Measurements from ENCODE around the gene RALBP1.

GRCh38 chr18:9519399-9519798, 44.1 kb downstream of the RALBP1 start:
- TF ChIP-seq, protein P1, sequence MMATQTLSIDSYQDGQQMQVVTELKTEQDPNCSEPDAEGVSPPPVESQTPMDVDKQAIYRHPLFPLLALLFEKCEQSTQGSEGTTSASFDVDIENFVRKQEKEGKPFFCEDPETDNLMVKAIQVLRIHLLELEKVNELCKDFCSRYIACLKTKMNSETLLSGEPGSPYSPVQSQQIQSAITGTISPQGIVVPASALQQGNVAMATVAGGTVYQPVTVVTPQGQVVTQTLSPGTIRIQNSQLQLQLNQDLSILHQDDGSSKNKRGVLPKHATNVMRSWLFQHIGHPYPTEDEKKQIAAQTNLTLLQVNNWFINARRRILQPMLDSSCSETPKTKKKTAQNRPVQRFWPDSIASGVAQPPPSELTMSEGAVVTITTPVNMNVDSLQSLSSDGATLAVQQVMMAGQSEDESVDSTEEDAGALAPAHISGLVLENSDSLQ (IDR thresholded peaks at IDR 0.05): no peak
- TF ChIP-seq FOXK2 (IDR thresholded peaks at IDR 0.05) (no peak), TARDBP (IDR thresholded peaks at IDR 0.05) (no peak), ELF4 (IDR thresholded peaks at IDR 0.05) (no peak), BHLHE40 (IDR thresholded peaks at IDR 0.05; ENCODE audit: borderline replicate concordance) (no peak), SUZ12 (IDR thresholded peaks at IDR 0.05) (no peak), FOXA1 (IDR thresholded peaks at IDR 0.05) (no peak), HDGF (IDR thresholded peaks at IDR 0.05; ENCODE audit: borderline replicate concordance) (no peak)
